ENCODE results near the gene DNAJB5.

Gene DNAJB5

GRCh38 chr9:34983209-34983608 is 6.3 kb upstream of the DNAJB5 start:
- no peak overlapping the region for H3K4me3 ChIP-seq (ENCODE audit: low read depth, low read length)

GRCh38 chr9:34984049-34984448 is 5.5 kb upstream of the DNAJB5 start:
- H3K4me3 ChIP-seq (ENCODE audit: low read depth, low read length): no peak overlapping the region

- no peak overlapping the region for H3K4me3 ChIP-seq (ENCODE audit: low read depth, low read length)
Observed at GRCh38 chr9:34985311-34985899, 4.1 kb upstream of the DNAJB5 start.

- H3K4me3 ChIP-seq (ENCODE audit: low read depth, low read length): no peak overlapping the region
Observed at GRCh38 chr9:34986540-34987047, 3.0 kb upstream of the DNAJB5 start.

- no peak overlapping the region for H3K4me3 ChIP-seq (ENCODE audit: low read depth, low read length)
Observed at GRCh38 chr9:34987160-34987901, 2.2 kb upstream of the DNAJB5 start.

- peak overlapping the region; percentile 72 for H3K4me3 ChIP-seq (ENCODE audit: low read depth, low read length)
Observed at GRCh38 chr9:34988218-34989002, 1.1 kb upstream of the DNAJB5 start.

- H3K4me3 ChIP-seq (ENCODE audit: low read depth, low read length): peak overlapping the region; percentile 68
Observed at GRCh38 chr9:34989946-34990635, 546 bp downstream of the DNAJB5 start.

GRCh38 chr9:34990908-34991606 is 1.5 kb downstream of the DNAJB5 start:
- H3K4me3 ChIP-seq (ENCODE audit: low read depth, low read length): peak overlapping the region; percentile 47

GRCh38 chr9:34991607-34992375 is 2.2 kb downstream of the DNAJB5 start:
- H3K4me3 ChIP-seq (ENCODE audit: low read depth, low read length): no peak overlapping the region

GRCh38 chr9:34992376-34992951 is 2.9 kb downstream of the DNAJB5 start:
- H3K4me3 ChIP-seq (ENCODE audit: low read depth, low read length): no peak overlapping the region

- H3K4me3 ChIP-seq (ENCODE audit: low read depth, low read length): no peak overlapping the region
Observed at GRCh38 chr9:34993502-34994259, 4.1 kb downstream of the DNAJB5 start.

- no peak overlapping the region for H3K4me3 ChIP-seq (ENCODE audit: low read depth, low read length)
Observed at GRCh38 chr9:34994260-34994899, 4.8 kb downstream of the DNAJB5 start.

GRCh38 chr9:34994900-34995669 is 5.5 kb downstream of the DNAJB5 start:
- H3K4me3 ChIP-seq (ENCODE audit: low read depth, low read length): no peak overlapping the region

- no peak overlapping the region for H3K4me3 ChIP-seq (ENCODE audit: low read depth, low read length)
Observed at GRCh38 chr9:34995670-34996060, 6.1 kb downstream of the DNAJB5 start.

GRCh38 chr9:34996181-34996904 is 6.8 kb downstream of the DNAJB5 start:
- H3K4me3 ChIP-seq (ENCODE audit: low read depth, low read length): no peak overlapping the region

GRCh38 chr9:34996905-34997279 is 7.3 kb downstream of the DNAJB5 start:
- no peak overlapping the region for H3K4me3 ChIP-seq (ENCODE audit: low read depth, low read length)

- H3K4me3 ChIP-seq (ENCODE audit: low read depth, low read length): no peak overlapping the region
Observed at GRCh38 chr9:34997379-34997781, 7.8 kb downstream of the DNAJB5 start.

Data from iPS-11a (cell line).